ENCODE data around the gene POLE4. TPM values are rescaled to one million over a fixed set of nuclear protein-coding genes. Genes with fewer than 3 reads are reported as not detected.

Gene POLE4
- total RNA-seq (2022; extraction: Qiagen RNA extraction): 68.7 to 177 TPM (median 164 TPM) in 5 replicates

GRCh38 chr2:74958274-74959105 lies at the start of gene POLE4:
TSS of gene POLE4 (plus strand) at chr2:74958643. CDS start at chr2:74958680, 37 bp downstream.

Other genes with a start within 250 kb of the POLE4 start
- 0.75 to 1.4 TPM (median 0.86 TPM) in 5 replicates for gene HK2, start 124.5 kb upstream of the POLE4 start, total RNA-seq (2022; extraction: Qiagen RNA extraction)
- gene TACR1, start 240.9 kb downstream of the POLE4 start, total RNA-seq (2022; extraction: Qiagen RNA extraction): 0.03 to 0.21 TPM (median 0.06 TPM) in 5 replicates